GM12878 (cell line): Measurements from ENCODE around the gene TRPM3. TPM values are rescaled to one million over a fixed set of nuclear protein-coding genes. Genes with fewer than 3 reads are reported as not detected.

Experiments used
- ATAC-seq: fragments of 200-7000 bp; cut with Tn5 transposase; 3 replicates; pipeline ENCODE4 v1.9.1; 2020; ENCODE audit warnings: mild to moderate bottlenecking, moderate library complexity
- BruUV-seq: library from RNA; stranded (reverse); fragments of 400-500 nt; replicated peaks from 2 replicates; lab custom pipeline; 2021; lab: Mats Ljungman, UMichigan
- CTCF ChIA-PET: fragments of 300-600 bp; sonication (Branson Sonifier 250); formaldehyde crosslinking; extraction: SDS; loops from one replicate; lab custom pipeline; 2021; ENCODE audit warnings: inconsistent platforms; lab: Yijun Ruan, JAX
- POLR2A ChIA-PET: fragments of 350-600 bp; formaldehyde crosslinking; extraction: SDS; loops from one replicate; lab custom pipeline; 2021; ENCODE audit warnings: inconsistent platforms; lab: Charles Lee
- RAD21 ChIA-PET: fragments of 300-600 bp; sonication (Branson Sonifier 250); formaldehyde crosslinking; loops from one replicate; lab custom pipeline; 2023; ENCODE audit warnings: antibody characterized with exemption; ENCODE audit not compliant: unreplicated experiment; lab: Charles Lee
- SMC1A ChIA-PET: fragments of 300-600 bp; sonication (Branson Sonifier 250); formaldehyde crosslinking; loops from one replicate; lab custom pipeline; 2023; ENCODE audit not compliant: unreplicated experiment, uncharacterized antibody; lab: Charles Lee
- DNase-seq: peaks from one replicate; pipeline ENCODE4 v3.0.0-alpha.2; 2011; ENCODE audit warnings: low read depth, low spot score
- FAIRE-seq: peaks from 3 replicates; lab custom pipeline; 2011; peaks lifted over from hg19 to GRCh38; lab: Jason Lieb, UNC
- H2AFZ ChIP-seq: 2 replicates; pipeline ENCODE4 v1.6.0; 2011; ENCODE audit warnings: low read depth, low read length, control low read depth; ENCODE audit not compliant: control insufficient read depth
- H3K27ac ChIP-seq: 2 replicates; pipeline ENCODE4 v1.5.1; 2011; ENCODE audit warnings: control low read depth; ENCODE audit not compliant: control insufficient read depth, insufficient read depth
- H3K27me3 ChIP-seq, 2 experiments: replicated peaks in 1 of 2; 2 replicates each; pipeline versions ENCODE4 v1.6.0 to v1.6.1; 2011; ENCODE audit warnings: low read length in 1 of 2; ENCODE audit not compliant: control insufficient read depth in 2 of 2, insufficient read depth in 2 of 2
- H3K36me3 ChIP-seq, 2 experiments: 2 replicates each; pipeline ENCODE4 v1.5.1; 2011; ENCODE audit warnings: low read length in 1 of 2; ENCODE audit not compliant: control insufficient read depth in 2 of 2, insufficient read depth in 2 of 2
- H3K4me1 ChIP-seq: 2 replicates; pipeline ENCODE4 v1.6.1; 2011; ENCODE audit warnings: mild to moderate bottlenecking, low read length, moderate library complexity, mixed read lengths; ENCODE audit not compliant: control insufficient read depth, insufficient read depth
- H3K4me2 ChIP-seq: 2 replicates; pipeline ENCODE4 v1.6.0; 2011; ENCODE audit warnings: control low read depth; ENCODE audit not compliant: control insufficient read depth, insufficient read depth
- H3K4me3 ChIP-seq: fragments of 200-600 bp; sonication (generic); 2 replicates; pipeline ENCODE4 v1.5.1; 2016
- H3K79me2 ChIP-seq: 2 replicates; pipeline ENCODE4 v1.6.0; 2011; ENCODE audit warnings: low read length; ENCODE audit not compliant: control insufficient read depth, insufficient read depth
- H3K9ac ChIP-seq: 2 replicates; pipeline ENCODE4 v1.8.0; 2011; ENCODE audit warnings: low read length, control low read depth, mixed read lengths; ENCODE audit not compliant: control insufficient read depth, insufficient read depth
- H3K9me3 ChIP-seq: replicated peaks from 3 replicates; pipeline ENCODE4 v1.5.1; 2011; ENCODE audit warnings: mild to moderate bottlenecking, low read length; ENCODE audit not compliant: control insufficient read depth, insufficient read depth
- H4K20me1 ChIP-seq: 2 replicates; pipeline ENCODE4 v1.6.0; 2011; ENCODE audit not compliant: control insufficient read depth, insufficient read depth
- ASH2L ChIP-seq: fragments of 300-600, 200-600 bp; sonication (generic); IDR thresholded peaks from 2 replicates; pipeline ENCODE4 v1.6.1; 2017; ENCODE audit warnings: low read depth, mild to moderate bottlenecking, borderline replicate concordance
- BACH1 ChIP-seq: fragments of 450-650 bp; IDR thresholded peaks from 2 replicates; pipeline ENCODE4 v1.6.1; 2017; ENCODE audit warnings: mild to moderate bottlenecking, borderline replicate concordance
- BHLHE40 ChIP-seq, 2 experiments: fragments of 450-650 bp in 1 of 2; IDR thresholded peaks; 2 replicates each; pipeline ENCODE4 v1.6.1; 2011 to 2017; ENCODE audit warnings: low read depth in 2 of 2, borderline replicate concordance in 1 of 2, improper control_type of control experiment in 1 of 2, low read length in 1 of 2, mild to moderate bottlenecking in 1 of 2
- BMI1 ChIP-seq: fragments of 450-650 bp; IDR thresholded peaks from 2 replicates; pipeline ENCODE4 v1.6.1; 2016; ENCODE audit warnings: mild to moderate bottlenecking, moderate library complexity, borderline replicate concordance
- CBFB ChIP-seq: IDR thresholded peaks from 2 replicates; pipeline ENCODE4 v1.6.1; 2016; ENCODE audit warnings: antibody characterized with exemption, low read depth
- CBX5 ChIP-seq: sonication (generic); IDR thresholded peaks from 2 replicates; pipeline ENCODE4 v1.6.1; 2016; ENCODE audit warnings: low read depth, moderate library complexity, mild to moderate bottlenecking, inconsistent platforms
- ESRRA ChIP-seq: IDR thresholded peaks from 2 replicates; pipeline ENCODE4 v1.6.1; 2012; ENCODE audit warnings: mild to moderate bottlenecking, low read length, improper control_type of control experiment
- IRF4 ChIP-seq: IDR thresholded peaks from 2 replicates; pipeline ENCODE4 v1.6.1; 2011; ENCODE audit warnings: low read depth, low read length
- JUND ChIP-seq: IDR thresholded peaks from 2 replicates; pipeline ENCODE4 v1.6.1; 2012; ENCODE audit warnings: low read depth, mild to moderate bottlenecking, low read length, improper control_type of control experiment, moderate library complexity
- KDM1A ChIP-seq: fragments of 200-600 bp; sonication (generic); IDR thresholded peaks from 2 replicates; pipeline ENCODE4 v1.6.1; 2016; ENCODE audit warnings: borderline replicate concordance
- MEF2A ChIP-seq: IDR thresholded peaks from 2 replicates; pipeline ENCODE4 v1.6.1; 2011; ENCODE audit warnings: low read depth, mild to moderate bottlenecking, low read length, moderate library complexity; ENCODE audit not compliant: insufficient read depth
- NR2C2 ChIP-seq: IDR thresholded peaks from 2 replicates; pipeline ENCODE4 v1.6.1; 2011; ENCODE audit warnings: borderline replicate concordance, low read depth; ENCODE audit not compliant: control insufficient read depth, insufficient read length
- PML ChIP-seq: IDR thresholded peaks from 2 replicates; pipeline ENCODE4 v1.6.1; 2012; ENCODE audit warnings: low read length, inconsistent platforms
- RAD21 ChIP-seq: IDR thresholded peaks from 2 replicates; pipeline ENCODE4 v1.6.1; 2011; ENCODE audit warnings: mild to moderate bottlenecking, low read depth, low read length, moderate library complexity; ENCODE audit not compliant: insufficient read depth
- RBBP5 ChIP-seq: fragments of 200-600 bp; sonication (generic); conservative IDR thresholded peaks from 2 replicates; pipeline ENCODE4 v1.6.1; 2016
- SREBF2 ChIP-seq: IDR thresholded peaks from 2 replicates; pipeline ENCODE4 v1.6.1; 2012; ENCODE audit warnings: mild to moderate bottlenecking, low read length
- WRNIP1 ChIP-seq: IDR thresholded peaks from 2 replicates; pipeline ENCODE4 v1.6.1; 2011; ENCODE audit warnings: low read depth, low read length, improper control_type of control experiment, borderline replicate concordance
- ZBED1 ChIP-seq: IDR thresholded peaks from 2 replicates; pipeline ENCODE4 v1.6.1; 2016; ENCODE audit warnings: borderline replicate concordance
- WGBS: methylation state at CpG from one replicate; pipeline ENCODE4 v1.1.6; 2016; ENCODE audit warnings: low lambda C conversion rate; ENCODE audit not compliant: insufficient replicate concordance, insufficient coverage; ENCODE audit errors: missing lambda C conversion rate; 5-methylcytosine and 5-hydroxymethylcytosine counted together
- in situ Hi-C: fragments of 300-500 bp; cut with MboI; formaldehyde crosslinking; loops from 9 replicates; pipeline ENCODE4 v1.14.3; 2018; ENCODE audit warnings: mixed read lengths
- intact Hi-C: fragments of 100-400 bp; cut with micrococcal nuclease; formaldehyde crosslinking; loops from one replicate; pipeline ENCODE4 v1.14.2; 2022; ENCODE audit not compliant: unreplicated experiment
- polyA plus RNA-seq, 11 experiments: library from polyadenylated mRNA; depleted of rRNA in 4 of 11; unstranded in 6 of 11; stranded (reverse) in 5 of 11; fragments of >200 nt; fragmentation: Nextera tagmentation in 4 of 11; fragmentation: Illumina TruSeq in 1 of 11; extraction: Ambion mirVana in 4 of 11; extraction: Trizol in 1 of 11; gene quantifications; 1 replicate in 1 of 11; 2 replicates in 10 of 11; pipeline versions ENCODE4 v1.2.1 to v1.2.3, GENCODE V29; 2011 to 2016; ENCODE audit warnings: inconsistent platforms in 2 of 11, missing spikeins in 2 of 11, low read depth in 1 of 11
- total RNA-seq, 4 experiments: library from RNA; depleted of rRNA in 3 of 4; stranded (reverse); fragments of >200 nt in 3 of 4; fragmentation: Illumina TruSeq in 1 of 4; extraction: Trizol in 1 of 4; gene quantifications; 2 replicates each; pipeline versions ENCODE4 v1.2.1 to v1.2.3, GENCODE V29; 2013 to 2021
- TF ChIP-seq, protein P1 (sequence below): fragments of 450-650 bp; IDR thresholded peaks from 2 replicates; pipeline ENCODE4 v1.6.1; 2017; ENCODE audit warnings: low read depth, mild to moderate bottlenecking, moderate library complexity

The TRPM3 gene
- total and polyA plus RNA-seq, 10 of the 15 experiments (the other 5 are each of a cell fraction or from before 2014, with no cell fraction given): not detected

DNA sequence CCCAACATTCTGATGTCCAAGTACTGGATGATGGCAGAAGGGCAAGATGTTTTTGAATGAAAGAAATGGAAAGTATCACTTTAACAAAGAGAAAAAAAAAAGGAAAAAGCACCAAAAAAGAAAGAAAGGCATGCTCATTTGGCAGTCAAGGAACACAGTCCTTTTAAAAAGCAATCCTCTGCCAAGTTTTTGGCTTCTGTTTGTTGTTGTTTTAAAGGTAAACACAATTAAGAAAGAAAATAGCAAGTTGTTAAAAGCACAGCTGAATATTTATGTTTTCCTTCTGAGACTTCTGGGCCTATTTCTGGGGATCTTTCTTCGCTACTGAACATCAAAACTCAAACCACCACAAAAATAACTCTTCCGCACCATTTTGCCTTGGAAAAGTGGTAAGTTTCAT lies 162.1 kb downstream of the TRPM3 start:
- no TSS peak for BruUV-seq
- ChIA-PET RAD21 (no interaction called here), SMC1A (interaction anchor here (0.6 kb wide), 1 partner anchor 870 kb away, joined by 3 read pairs; no protein-coding TSS in a partner anchor), POLR2A (interaction anchor here (0.7 kb wide), 1 partner anchor 66 kb away, joined by 3 read pairs; no protein-coding TSS in a partner anchor), CTCF (interaction anchor here (1.1 kb wide), 1 partner anchor 41 kb away, joined by 3 read pairs; no protein-coding TSS in a partner anchor)
- ATAC-seq (no peak), DNase-seq (no peak), FAIRE-seq (no peak)
- 32% methylated on average over 2 of the region's 2 CpGs for WGBS
- no peak overlapping the region for H3K4me3 ChIP-seq
- no peaks in the 10 kb centered on the region for H3K4me1 ChIP-seq
- in situ Hi-C loops (no loop called here), intact Hi-C loops (no loop called here)
- H2AFZ ChIP-seq: no peak overlapping the region
- H4K20me1 ChIP-seq: no peaks in the 10 kb centered on the region; the same call in 1 of the 2 replicates
- H3K36me3 ChIP-seq: no peaks in the 10 kb centered on the region
- TF ChIP-seq RAD21: no peak
- TF ChIP-seq JUND: no peak
- TF ChIP-seq CBX5: no peak
- TF ChIP-seq SREBF2: no peak
- TF ChIP-seq BACH1: no peak
- no peak for TF ChIP-seq BMI1
- TF ChIP-seq ASH2L: no peak
- TF ChIP-seq MEF2A: no peak
- TF ChIP-seq BHLHE40 (IDR thresholded peaks at IDR 0.05; ENCODE audit: borderline replicate concordance in 1 of 2, low read depth in 2 of 2, low read length in 1 of 2): no peak
- TF ChIP-seq NR2C2: no peak
- no peak for TF ChIP-seq PML
- TF ChIP-seq, protein P1, sequence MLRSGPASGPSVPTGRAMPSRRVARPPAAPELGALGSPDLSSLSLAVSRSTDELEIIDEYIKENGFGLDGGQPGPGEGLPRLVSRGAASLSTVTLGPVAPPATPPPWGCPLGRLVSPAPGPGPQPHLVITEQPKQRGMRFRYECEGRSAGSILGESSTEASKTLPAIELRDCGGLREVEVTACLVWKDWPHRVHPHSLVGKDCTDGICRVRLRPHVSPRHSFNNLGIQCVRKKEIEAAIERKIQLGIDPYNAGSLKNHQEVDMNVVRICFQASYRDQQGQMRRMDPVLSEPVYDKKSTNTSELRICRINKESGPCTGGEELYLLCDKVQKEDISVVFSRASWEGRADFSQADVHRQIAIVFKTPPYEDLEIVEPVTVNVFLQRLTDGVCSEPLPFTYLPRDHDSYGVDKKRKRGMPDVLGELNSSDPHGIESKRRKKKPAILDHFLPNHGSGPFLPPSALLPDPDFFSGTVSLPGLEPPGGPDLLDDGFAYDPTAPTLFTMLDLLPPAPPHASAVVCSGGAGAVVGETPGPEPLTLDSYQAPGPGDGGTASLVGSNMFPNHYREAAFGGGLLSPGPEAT: no peak
- TF ChIP-seq RBBP5: no peak
- TF ChIP-seq IRF4: no peak
- no peak for TF ChIP-seq ESRRA
- no peak for TF ChIP-seq WRNIP1
- no peak for TF ChIP-seq KDM1A
- TF ChIP-seq ZBED1: no peak
- TF ChIP-seq CBFB: no peak
- H3K27ac ChIP-seq: no peak overlapping the region
- H3K4me2 ChIP-seq: no peak overlapping the region
- H3K9ac ChIP-seq: no peak overlapping the region
- H3K27me3 ChIP-seq: no peaks in the 10 kb centered on the region; a peak in 1 of 4 replicates
- no peaks in the 10 kb centered on the region for H3K79me2 ChIP-seq
- no peaks in the 10 kb centered on the region for H3K9me3 ChIP-seq
